Neutrophil (primary cell): ENCODE results near the gene KLF12.

Experiments
- H3K27ac ChIP-seq: fragments of 200-600 bp; sonication (generic); 2 replicates; pipeline ENCODE4 v1.5.1; 2016; ENCODE audit warnings: mild to moderate bottlenecking, moderate library complexity
- H3K27me3 ChIP-seq: fragments of 200-600 bp; sonication (generic); 2 replicates; pipeline ENCODE4 v1.6.0; 2016; ENCODE audit warnings: mild to moderate bottlenecking
- H3K36me3 ChIP-seq: fragments of 200-600 bp; sonication (generic); 2 replicates; pipeline ENCODE4 v1.5.1; 2017
- H3K4me1 ChIP-seq, 2 experiments: fragments of 200-600 bp in 1 of 2; sonication (generic) in 1 of 2; 1 replicate in 1 of 2; 2 replicates in 1 of 2; pipeline versions ENCODE4 v1.5.1 to v1.6.1; 2013 to 2016; ENCODE audit warnings: low read depth in 1 of 2, low read length in 1 of 2, mild to moderate bottlenecking in 1 of 2, moderate library complexity in 1 of 2; ENCODE audit not compliant: control insufficient read depth in 1 of 2, insufficient read depth in 1 of 2
- H3K4me3 ChIP-seq, 2 experiments: fragments of 200-600 bp in 1 of 2; sonication (generic) in 1 of 2; 1 replicate in 1 of 2; 2 replicates in 1 of 2; pipeline ENCODE4 v1.5.1; 2013 to 2016; ENCODE audit warnings: low read depth in 1 of 2, low read length in 1 of 2, mild to moderate bottlenecking in 1 of 2, moderate library complexity in 1 of 2
- H3K9me3 ChIP-seq: fragments of 200-600 bp; sonication (generic); 2 replicates; pipeline ENCODE4 v1.5.1; 2016
- TF ChIP-seq, protein P1 (sequence below): fragments of 200-600 bp; sonication (generic); IDR thresholded peaks from 2 replicates; pipeline ENCODE4 v1.5.1; 2016; ENCODE audit warnings: antibody characterized with exemption

Gene KLF12

DNA sequence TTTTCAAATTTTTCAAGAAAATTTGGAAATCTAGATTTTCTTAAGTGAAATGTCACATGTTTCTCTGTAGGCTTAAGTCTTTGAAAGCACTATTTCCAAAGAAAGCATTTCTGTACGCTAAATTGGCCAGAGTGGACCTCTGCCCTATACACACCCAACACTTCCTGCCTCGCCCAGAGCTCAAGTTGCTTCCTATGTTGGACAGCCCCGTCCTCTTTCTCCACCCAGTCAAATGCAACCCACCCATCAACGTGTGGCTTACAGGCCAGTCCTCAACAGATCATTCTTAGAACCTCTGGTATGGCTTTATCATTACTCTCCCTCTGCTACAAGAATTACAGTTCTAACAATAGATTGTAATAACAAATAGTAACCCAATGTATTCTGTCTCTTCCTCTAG lies 24.2 kb downstream of the KLF12 start:
- no peaks in the 10 kb centered on the region for H3K9me3 ChIP-seq
- no peak overlapping the region for H3K27ac ChIP-seq
- no peaks in the 10 kb centered on the region for H3K4me1 ChIP-seq
- TF ChIP-seq, protein P1, sequence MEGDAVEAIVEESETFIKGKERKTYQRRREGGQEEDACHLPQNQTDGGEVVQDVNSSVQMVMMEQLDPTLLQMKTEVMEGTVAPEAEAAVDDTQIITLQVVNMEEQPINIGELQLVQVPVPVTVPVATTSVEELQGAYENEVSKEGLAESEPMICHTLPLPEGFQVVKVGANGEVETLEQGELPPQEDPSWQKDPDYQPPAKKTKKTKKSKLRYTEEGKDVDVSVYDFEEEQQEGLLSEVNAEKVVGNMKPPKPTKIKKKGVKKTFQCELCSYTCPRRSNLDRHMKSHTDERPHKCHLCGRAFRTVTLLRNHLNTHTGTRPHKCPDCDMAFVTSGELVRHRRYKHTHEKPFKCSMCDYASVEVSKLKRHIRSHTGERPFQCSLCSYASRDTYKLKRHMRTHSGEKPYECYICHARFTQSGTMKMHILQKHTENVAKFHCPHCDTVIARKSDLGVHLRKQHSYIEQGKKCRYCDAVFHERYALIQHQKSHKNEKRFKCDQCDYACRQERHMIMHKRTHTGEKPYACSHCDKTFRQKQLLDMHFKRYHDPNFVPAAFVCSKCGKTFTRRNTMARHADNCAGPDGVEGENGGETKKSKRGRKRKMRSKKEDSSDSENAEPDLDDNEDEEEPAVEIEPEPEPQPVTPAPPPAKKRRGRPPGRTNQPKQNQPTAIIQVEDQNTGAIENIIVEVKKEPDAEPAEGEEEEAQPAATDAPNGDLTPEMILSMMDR = no peak
- no peak overlapping the region for H3K4me3 ChIP-seq
- H3K27me3 ChIP-seq = no peaks in the 10 kb centered on the region
- H3K36me3 ChIP-seq = no peaks in the 10 kb centered on the region

DNA sequence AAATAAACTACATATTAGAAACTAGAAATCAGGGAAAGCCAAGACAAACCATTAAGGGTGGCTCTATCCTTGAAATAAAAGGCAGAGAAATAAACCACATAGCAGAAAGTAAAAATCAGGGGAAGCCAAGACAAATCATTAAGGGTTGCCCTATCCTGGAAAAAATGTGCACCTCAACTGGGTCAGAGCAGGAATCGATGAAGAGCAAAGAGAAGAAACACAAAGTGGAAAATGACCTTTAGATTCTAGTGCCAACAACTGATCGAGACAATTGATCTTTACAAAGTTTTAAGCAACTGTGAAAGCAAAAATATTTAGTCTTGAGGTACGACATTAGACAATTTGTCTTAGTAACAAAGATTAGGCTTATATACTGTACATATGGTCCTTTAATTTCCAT lies 26.6 kb downstream of the KLF12 start:
- TF ChIP-seq, protein P1 = no peak
- Histone ChIP-seq H3K27ac (no peak overlapping the region), H3K4me1 (no peaks in the 10 kb centered on the region), H3K36me3 (no peaks in the 10 kb centered on the region), H3K9me3 (no peaks in the 10 kb centered on the region), H3K4me3 (no peak overlapping the region), H3K27me3 (no peaks in the 10 kb centered on the region)

DNA sequence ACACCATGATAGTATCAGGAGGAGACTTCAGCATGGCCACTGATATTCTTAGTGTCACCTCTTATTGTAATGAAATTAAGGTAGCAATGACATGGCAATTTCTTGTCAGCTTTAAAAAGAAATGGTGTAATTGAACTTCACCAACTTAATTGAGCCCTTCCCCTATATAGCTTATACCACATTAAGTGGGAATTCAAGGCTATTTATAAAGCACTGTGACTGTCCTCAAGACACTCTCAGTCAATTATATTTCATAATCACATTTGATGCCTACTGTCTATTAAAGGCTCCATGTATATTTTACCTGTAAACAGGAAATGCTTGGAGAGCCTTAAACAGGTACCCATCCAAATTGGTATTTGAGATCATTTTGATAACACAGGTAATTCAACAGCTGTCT lies 28.3 kb downstream of the KLF12 start:
- Histone ChIP-seq H3K36me3 (no peaks in the 10 kb centered on the region), H3K9me3 (no peaks in the 10 kb centered on the region)
- TF ChIP-seq, protein P1 = no peak

DNA sequence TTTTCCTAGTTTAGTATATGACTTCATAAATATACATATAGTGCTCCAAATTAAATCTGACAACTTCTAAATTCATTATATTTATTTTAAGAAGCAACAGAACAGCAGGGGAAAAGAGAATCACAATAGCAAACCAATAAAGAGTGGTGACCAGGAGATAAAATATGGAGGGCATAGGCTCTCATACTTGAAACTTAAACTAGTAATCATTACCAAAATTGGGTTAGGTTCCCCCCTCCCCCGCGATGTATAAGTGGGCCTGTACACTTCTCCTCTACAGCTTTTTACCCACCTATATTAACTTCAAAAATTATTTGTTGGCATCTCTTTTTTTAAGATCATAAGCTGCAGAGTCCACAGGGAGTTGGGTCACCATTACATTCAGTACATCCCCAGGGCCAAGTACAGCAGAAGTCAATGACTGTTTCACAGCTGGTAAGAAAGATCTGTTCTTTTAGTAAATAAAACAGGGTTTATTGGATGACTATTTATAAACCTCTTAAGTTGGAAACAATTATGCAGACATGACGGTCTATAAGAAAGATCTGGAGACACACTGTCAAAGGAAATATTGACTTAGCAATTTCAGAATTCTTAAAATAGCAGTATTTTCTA lies 29.4 kb downstream of the KLF12 start:
- Histone ChIP-seq H3K27me3 (no peaks in the 10 kb centered on the region), H3K9me3 (no peaks in the 10 kb centered on the region), H3K4me3 (no peak overlapping the region), H3K27ac (no peak overlapping the region), H3K36me3 (no peaks in the 10 kb centered on the region), H3K4me1 (no peaks in the 10 kb centered on the region)
- TF ChIP-seq, protein P1 = no peak

More for the DNA sequence above, 28.3 kb downstream of the KLF12 start:
- no peaks in the 10 kb centered on the region for H3K4me1 ChIP-seq
- no peaks in the 10 kb centered on the region for H3K27me3 ChIP-seq
- no peak overlapping the region for H3K27ac ChIP-seq
- no peak overlapping the region for H3K4me3 ChIP-seq

DNA sequence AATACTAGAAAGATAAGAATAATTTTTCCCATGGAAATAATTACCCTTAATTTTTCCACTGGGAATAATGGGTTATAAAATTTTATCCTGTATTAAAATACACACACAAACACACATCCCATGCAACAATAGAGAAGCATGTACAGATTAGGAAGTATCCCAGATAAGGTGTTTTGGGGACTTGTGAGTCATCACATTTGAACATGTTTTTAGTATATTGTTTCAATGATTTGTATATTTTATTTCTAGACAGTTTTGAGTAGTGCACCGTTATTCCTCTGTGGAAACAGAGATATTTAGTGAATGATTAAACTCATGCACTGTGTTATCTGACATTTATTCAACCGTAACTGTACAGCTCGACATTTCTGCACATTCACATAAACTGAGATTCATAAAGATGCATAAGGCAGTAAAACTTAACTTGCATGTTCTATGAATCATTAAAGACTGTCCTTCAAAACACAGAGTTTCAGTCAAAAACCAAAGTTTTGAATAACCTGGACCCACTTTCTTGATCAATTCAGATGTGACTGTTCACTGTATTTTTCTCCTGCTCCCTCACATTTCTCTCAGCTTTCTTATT lies 30.1 kb downstream of the KLF12 start:
- Histone ChIP-seq H3K27ac (no peak overlapping the region), H3K36me3 (no peaks in the 10 kb centered on the region), H3K4me3 (no peak overlapping the region), H3K9me3 (no peaks in the 10 kb centered on the region), H3K27me3 (no peaks in the 10 kb centered on the region), H3K4me1 (no peaks in the 10 kb centered on the region)
- TF ChIP-seq, protein P1 = no peak
